ENCODE data around the gene ZBP1. TPM values are rescaled to one million over a fixed set of nuclear protein-coding genes. Genes with fewer than 3 reads are reported as not detected.

ZBP1 gene
- total RNA-seq, 3 donors from 2014 or later: 0.73 to 2.4 TPM; not detected in 1

DNA sequence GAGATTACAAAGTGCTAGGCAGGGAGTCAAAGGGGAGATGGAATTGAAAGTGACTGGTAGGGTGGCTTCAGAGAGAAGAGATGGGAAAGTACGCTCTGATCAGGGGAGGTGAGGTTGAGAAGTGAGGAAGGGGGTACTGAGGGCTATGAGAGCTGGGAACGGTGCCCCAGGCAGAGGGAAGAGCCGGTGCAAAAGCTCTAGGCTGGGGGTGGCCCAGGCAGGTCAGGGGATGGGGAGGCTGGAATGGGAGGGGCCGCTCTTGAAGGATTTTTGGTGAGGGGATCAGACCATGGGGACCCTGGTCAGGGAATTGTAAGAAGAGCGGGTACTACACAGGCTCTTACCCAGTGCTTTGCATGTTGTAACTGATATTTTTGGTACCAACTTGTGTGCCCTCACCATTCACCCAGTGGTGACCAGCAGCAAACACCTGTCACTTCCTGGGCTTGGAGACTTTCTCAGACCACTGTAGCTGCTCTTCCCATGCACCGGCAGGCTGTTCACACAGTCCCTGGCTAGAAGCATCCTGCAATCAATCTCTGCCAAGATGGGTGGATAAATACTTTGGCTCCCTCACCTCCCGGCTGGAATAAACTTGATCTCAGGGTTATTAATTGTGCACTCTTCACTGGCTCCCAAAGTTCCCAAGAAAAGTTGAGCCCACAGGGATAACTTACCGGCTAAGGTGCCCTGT lies 35.3 kb downstream of the ZBP1 start:
- Histone ChIP-seq H3K36me3 (no peaks in the 10 kb centered on the region), H3K27me3 (peaks cover 0 to 47% of the 10 kb centered on the region in 2 donors), H3K4me1 (no peaks in the 10 kb centered on the region), H3K27ac (no peak overlapping the region), H3K9me3 (peaks cover 0 to 9% of the 10 kb centered on the region in 2 donors), H3K4me3 (no peak overlapping the region)
- no peak for TF ChIP-seq POLR2A (IDR thresholded peaks at IDR 0.05)
- TF ChIP-seq CTCF (IDR thresholded peaks at IDR 0.05): no peak
- no peak for TF ChIP-seq POLR2AphosphoS5 (IDR thresholded peaks at IDR 0.05)
- no peak for DNase-seq (ENCODE audit: low spot score in 2 of 2)
- intact Hi-C loops (cut with DNase I; ENCODE audit: low total_unique reads): no loop called here

GRCh38 chr20:57583289-57584257 lies 36.7 kb downstream of the ZBP1 start:
- Histone ChIP-seq H3K9me3 (peaks cover 0 to 9% of the 10 kb centered on the region in 2 donors), H3K27me3 (peaks cover 0 to 59% of the 10 kb centered on the region in 2 donors), H3K4me3 (no peak overlapping the region), H3K36me3 (no peaks in the 10 kb centered on the region), H3K4me1 (no peaks in the 10 kb centered on the region), H3K27ac (peak overlapping the region in 1 of 2 donors; percentile 72)
- no peak for TF ChIP-seq POLR2AphosphoS5 (IDR thresholded peaks at IDR 0.05)
- no peak for TF ChIP-seq POLR2A (IDR thresholded peaks at IDR 0.05)
- TF ChIP-seq CTCF (IDR thresholded peaks at IDR 0.05): no peak
- intact Hi-C loops (cut with DNase I; ENCODE audit: low total_unique reads): no loop called here
- DNase-seq (ENCODE audit: low spot score in 2 of 2): no peak

DNA sequence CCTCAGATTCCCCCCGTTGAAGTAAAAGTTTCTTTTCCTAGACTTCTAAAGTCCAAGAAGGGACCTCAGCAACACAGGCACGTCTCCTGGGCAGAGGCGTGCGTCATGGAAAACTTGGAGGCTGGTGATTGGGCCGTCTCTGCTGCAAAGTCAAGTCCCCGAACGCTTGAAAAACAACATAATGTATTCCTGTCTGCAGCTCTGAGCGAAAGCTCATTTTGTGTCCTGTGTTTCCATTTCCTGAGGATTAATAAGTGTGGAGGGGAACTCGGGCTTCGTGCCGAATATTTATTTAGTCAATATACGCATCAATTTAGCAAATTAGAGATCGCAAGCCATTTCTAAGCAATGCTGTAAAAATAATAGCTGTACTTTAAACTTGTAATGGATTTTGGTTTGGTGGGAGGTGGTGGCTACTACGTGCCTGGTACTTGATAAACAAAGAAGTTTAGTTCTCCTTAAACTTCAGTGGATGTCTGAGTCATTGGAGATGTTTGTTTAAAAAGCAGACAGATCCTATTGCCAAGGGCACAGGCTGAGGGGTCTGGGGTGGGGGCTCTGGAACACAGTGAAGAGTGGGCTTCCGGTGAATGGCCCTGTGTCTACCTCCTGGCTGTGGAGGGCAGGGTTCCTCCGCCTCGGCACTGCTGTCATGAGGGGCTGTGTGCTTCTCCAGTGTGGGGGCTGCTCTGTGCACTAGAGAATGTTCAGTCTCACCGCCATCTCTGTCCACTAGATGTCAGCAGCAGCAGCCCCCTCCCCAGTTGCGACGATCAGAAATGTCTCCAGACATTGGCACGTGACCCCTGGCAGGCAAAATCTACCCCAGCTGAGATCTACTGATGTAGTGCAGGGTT lies 37.6 kb downstream of the ZBP1 start:
- H3K4me3 ChIP-seq: peak overlapping the region in 1 of 3 donors; percentile 27
- no peaks in the 10 kb centered on the region for H3K36me3 ChIP-seq
- H3K9me3 ChIP-seq: peaks cover 0 to 4% of the 10 kb centered on the region in 2 donors
- intact Hi-C loops (cut with DNase I; ENCODE audit: low total_unique reads): no loop called here
- peaks cover 0 to 68% of the 10 kb centered on the region in 2 donors for H3K27me3 ChIP-seq
- no peaks in the 10 kb centered on the region for H3K4me1 ChIP-seq
- H3K27ac ChIP-seq: peak overlapping the region in 1 of 2 donors; percentile 72
- DNase-seq (ENCODE audit: low spot score in 2 of 2): no peak
- no peak for TF ChIP-seq CTCF (IDR thresholded peaks at IDR 0.05)
- TF ChIP-seq POLR2A (IDR thresholded peaks at IDR 0.05): no peak

DNA sequence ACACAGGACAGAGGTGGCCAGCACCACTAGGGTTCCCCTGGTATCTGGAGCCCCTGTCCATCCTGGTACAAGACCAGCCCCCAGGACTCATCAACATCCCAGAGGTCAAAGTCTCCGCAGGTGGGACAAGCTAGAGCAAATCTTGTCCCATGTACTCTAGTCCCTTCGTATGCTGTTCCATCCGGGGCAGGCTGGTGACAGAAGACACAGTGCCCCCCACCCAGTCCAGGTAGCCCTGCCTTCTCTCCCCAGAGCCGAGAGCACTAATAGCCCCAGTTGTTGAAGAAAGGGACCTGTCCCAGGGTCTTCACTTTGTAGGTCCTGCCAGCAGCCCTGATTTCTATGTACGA lies 38.2 kb downstream of the ZBP1 start:
- DNase-seq (ENCODE audit: low spot score in 2 of 2): no peak
- intact Hi-C loops (cut with DNase I; ENCODE audit: low total_unique reads): no loop called here
- Histone ChIP-seq H3K9me3 (no peaks in the 10 kb centered on the region), H3K4me3 (no peak overlapping the region), H3K27ac (peak overlapping the region in 1 of 2 donors; percentile 63), H3K36me3 (no peaks in the 10 kb centered on the region), H3K27me3 (peaks cover 0 to 68% of the 10 kb centered on the region in 2 donors), H3K4me1 (no peaks in the 10 kb centered on the region)
- no peak for TF ChIP-seq POLR2AphosphoS5 (IDR thresholded peaks at IDR 0.05)
- no peak for TF ChIP-seq POLR2A (IDR thresholded peaks at IDR 0.05)

All from breast epithelium (tissue), 4 donors.